SK-N-MC (cell line): ENCODE measurements around the gene CPT1B.

Source experiments
- EZH2 ChIP-seq: fragments of 200-600 bp; sonication (generic); IDR thresholded peaks from one replicate; pipeline ENCODE4 v1.6.1; 2017; ENCODE audit warnings: antibody characterized with exemption
- FOXP2 ChIP-seq: optimal IDR thresholded peaks from 2 replicates; pipeline ENCODE3; 2011; ENCODE audit warnings: mild to moderate bottlenecking, moderate library complexity; ENCODE audit not compliant: insufficient read depth; ENCODE audit errors: extremely low read length, control extremely low read depth
- POLR2AphosphoS5 ChIP-seq: IDR thresholded peaks from 2 replicates; pipeline ENCODE4 v1.6.1; 2012; ENCODE audit warnings: mild to moderate bottlenecking, low read depth, low read length, borderline replicate concordance

- TF ChIP-seq POLR2AphosphoS5 (no peak), EZH2 (no peak), FOXP2 (no peak)
Measured at GRCh38 chr22:50575426-50575941, 2.7 kb downstream of the CPT1B start.
